CD4-positive, alpha-beta T cell (primary cell): ENCODE measurements around the gene SLX9. TPM values are rescaled to one million over a fixed set of nuclear protein-coding genes. Genes with fewer than 3 reads are reported as not detected.

Source experiments
- ATAC-seq: fragments of 200-7000 bp; cut with Tn5 transposase; one replicate; pipeline ENCODE4 v1.10.0; 2022; ENCODE audit warnings: mild to moderate bottlenecking; ENCODE audit not compliant: poor library complexity
- CTCF ChIA-PET: fragments of 350-600 bp; sonication (Branson Sonifier 250); formaldehyde crosslinking; loops from one replicate; lab custom pipeline; 2021; ENCODE audit warnings: antibody characterized with exemption, inconsistent platforms; lab: Charles Lee
- POLR2A ChIA-PET: fragments of 350-600 bp; sonication (Branson Sonifier 250); formaldehyde crosslinking; loops from one replicate; lab custom pipeline; 2021; ENCODE audit warnings: antibody characterized with exemption, inconsistent platforms; lab: Charles Lee
- DNase-seq, 14 experiments: peaks; one replicate each; pipeline ENCODE4 v3.0.0-alpha.2; 2013 to 2020; ENCODE audit warnings: mixed read lengths in 2 of 14
- H3K27ac ChIP-seq, 2 donors: one replicate each; pipeline versions ENCODE4 v1.5.1 to v1.7.0; 2013; ENCODE audit warnings: low read length in 2 of 2, low read depth in 1 of 2, mild to moderate bottlenecking in 1 of 2
- H3K27me3 ChIP-seq, 2 experiments: 1 replicate in 1 of 2; 2 replicates in 1 of 2; pipeline versions ENCODE4 v1.6.1 to v1.7.0; 2013; ENCODE audit warnings: low read length in 2 of 2, control low read depth in 1 of 2, mild to moderate bottlenecking in 1 of 2, moderate library complexity in 1 of 2; ENCODE audit not compliant: insufficient read depth in 2 of 2, control insufficient read depth in 1 of 2
- H3K36me3 ChIP-seq: one replicate; pipeline ENCODE4 v1.6.1; 2013; ENCODE audit warnings: low read length, control low read depth; ENCODE audit not compliant: insufficient read depth
- H3K4me1 ChIP-seq: one replicate; pipeline ENCODE4 v1.6.1; 2013; ENCODE audit warnings: low read length, control low read depth; ENCODE audit not compliant: insufficient read depth
- H3K4me3 ChIP-seq: one replicate; pipeline ENCODE4 v1.5.1; 2013; ENCODE audit warnings: mild to moderate bottlenecking, low read length, moderate library complexity
- H3K9me3 ChIP-seq, 2 experiments: 1 replicate in 1 of 2; 2 replicates in 1 of 2; pipeline versions ENCODE4 v1.6.1 to v1.7.0; 2013; ENCODE audit warnings: low read length in 2 of 2, mild to moderate bottlenecking in 2 of 2, control low read depth in 1 of 2, moderate library complexity in 1 of 2; ENCODE audit not compliant: control insufficient read depth in 1 of 2, insufficient read depth in 1 of 2
- H3K27ac Mint-ChIP-seq: one replicate; pipeline ENCODE4 v1.8.0; 2020; ENCODE audit warnings: mixed read lengths
- H3K27me3 Mint-ChIP-seq: one replicate; pipeline ENCODE4 v1.8.0; 2021; ENCODE audit warnings: mixed read lengths
- H3K36me3 Mint-ChIP-seq: one replicate; pipeline ENCODE4 v1.8.0; 2021; ENCODE audit warnings: low read depth, mixed read lengths
- H3K4me1 Mint-ChIP-seq: one replicate; pipeline ENCODE4 v1.8.0; 2021; ENCODE audit warnings: low read depth, mixed read lengths
- H3K4me3 Mint-ChIP-seq: one replicate; pipeline ENCODE4 v1.8.0; 2020; ENCODE audit warnings: mild to moderate bottlenecking, mixed read lengths
- H3K9me3 Mint-ChIP-seq: one replicate; pipeline ENCODE4 v1.8.0; 2020; ENCODE audit warnings: mixed read lengths
- intact Hi-C, 2 experiments: fragments of 100-400 bp; cut with DNase I in 1 of 2; cut with micrococcal nuclease in 1 of 2; formaldehyde crosslinking; loops; one replicate each; pipeline versions ENCODE4 v1.15.1 to v1.9.0; 2023 to 2025; cut with DNase I, micrococcal nuclease
- total RNA-seq, 174 experiments: library from RNA in 2 of 174; stranded (reverse) in 2 of 174; gene quantifications; one replicate each; pipeline ENCODE4 v1.2.3 and lab custom pipeline; 2021 to 2026
- TF ChIP-seq, protein P1 (sequence below): fragments of 200-600 bp; IDR thresholded peaks from one replicate; pipeline ENCODE4 v1.8.0; 2022; ENCODE audit warnings: antibody characterized with exemption, mild to moderate bottlenecking

The SLX9 gene
- total RNA-seq, 2 experiments from 2014 or later = 7.7 to 9.1 TPM

DNA sequence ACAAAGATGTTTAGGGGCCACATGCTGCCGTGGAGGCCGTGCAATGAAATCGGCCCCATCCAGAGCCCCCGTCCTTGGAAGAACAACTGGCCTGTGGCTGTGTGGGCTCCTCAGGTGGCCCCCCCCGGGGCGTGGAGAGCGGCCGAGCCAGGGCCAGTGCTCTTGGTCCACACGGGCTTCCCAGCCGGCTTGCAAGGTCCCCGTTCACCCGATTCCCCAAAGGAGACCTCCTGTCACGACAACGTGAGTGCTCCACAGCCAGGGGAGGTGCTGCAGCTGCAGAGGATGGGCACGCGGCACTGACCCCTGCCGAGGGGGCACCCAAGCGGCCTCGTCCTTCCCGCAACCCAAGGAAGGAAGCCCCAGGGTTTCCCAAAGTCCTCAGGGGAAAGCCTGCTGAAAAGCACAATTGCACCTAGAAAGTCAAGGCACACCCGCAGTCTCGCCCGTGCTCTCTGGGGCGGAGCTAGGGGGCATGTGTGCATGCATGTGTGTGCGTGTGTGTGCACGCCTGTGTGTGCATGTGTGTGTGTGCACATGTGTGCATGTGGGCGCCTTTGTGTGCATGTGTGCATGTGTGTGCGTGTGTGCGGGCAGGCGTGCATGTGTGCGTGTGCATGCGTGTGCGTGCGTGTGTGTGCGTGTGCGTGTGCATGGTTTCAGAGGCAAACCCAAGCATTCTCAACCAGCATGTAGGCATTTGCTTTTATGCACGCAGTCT, 48.2 kb downstream of the SLX9 start:
- intact Hi-C loops = no loop called here
- Mint-ChIP-seq H3K36me3 (no peaks in the 10 kb centered on the region), H3K27me3 (no peaks in the 10 kb centered on the region), H3K27ac (no peak overlapping the region), H3K4me3 (no peak overlapping the region), H3K4me1 (no peaks in the 10 kb centered on the region), H3K9me3 (no peaks in the 10 kb centered on the region)
- CTCF ChIA-PET = no interaction called here
- no peaks in the 10 kb centered on the region for H3K4me1 ChIP-seq
- H3K9me3 ChIP-seq = no peaks in the 10 kb centered on the region
- H3K27ac ChIP-seq = no peak overlapping the region
- ATAC-seq = no peak
- H3K36me3 ChIP-seq = no peaks in the 10 kb centered on the region
- peak in 1 of 14 experiments; percentile 2 for DNase-seq
- TF ChIP-seq, protein P1, sequence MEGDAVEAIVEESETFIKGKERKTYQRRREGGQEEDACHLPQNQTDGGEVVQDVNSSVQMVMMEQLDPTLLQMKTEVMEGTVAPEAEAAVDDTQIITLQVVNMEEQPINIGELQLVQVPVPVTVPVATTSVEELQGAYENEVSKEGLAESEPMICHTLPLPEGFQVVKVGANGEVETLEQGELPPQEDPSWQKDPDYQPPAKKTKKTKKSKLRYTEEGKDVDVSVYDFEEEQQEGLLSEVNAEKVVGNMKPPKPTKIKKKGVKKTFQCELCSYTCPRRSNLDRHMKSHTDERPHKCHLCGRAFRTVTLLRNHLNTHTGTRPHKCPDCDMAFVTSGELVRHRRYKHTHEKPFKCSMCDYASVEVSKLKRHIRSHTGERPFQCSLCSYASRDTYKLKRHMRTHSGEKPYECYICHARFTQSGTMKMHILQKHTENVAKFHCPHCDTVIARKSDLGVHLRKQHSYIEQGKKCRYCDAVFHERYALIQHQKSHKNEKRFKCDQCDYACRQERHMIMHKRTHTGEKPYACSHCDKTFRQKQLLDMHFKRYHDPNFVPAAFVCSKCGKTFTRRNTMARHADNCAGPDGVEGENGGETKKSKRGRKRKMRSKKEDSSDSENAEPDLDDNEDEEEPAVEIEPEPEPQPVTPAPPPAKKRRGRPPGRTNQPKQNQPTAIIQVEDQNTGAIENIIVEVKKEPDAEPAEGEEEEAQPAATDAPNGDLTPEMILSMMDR = no peak
- no peaks in the 10 kb centered on the region for H3K27me3 ChIP-seq
- POLR2A ChIA-PET = no interaction called here
- no peak overlapping the region for H3K4me3 ChIP-seq

DNA sequence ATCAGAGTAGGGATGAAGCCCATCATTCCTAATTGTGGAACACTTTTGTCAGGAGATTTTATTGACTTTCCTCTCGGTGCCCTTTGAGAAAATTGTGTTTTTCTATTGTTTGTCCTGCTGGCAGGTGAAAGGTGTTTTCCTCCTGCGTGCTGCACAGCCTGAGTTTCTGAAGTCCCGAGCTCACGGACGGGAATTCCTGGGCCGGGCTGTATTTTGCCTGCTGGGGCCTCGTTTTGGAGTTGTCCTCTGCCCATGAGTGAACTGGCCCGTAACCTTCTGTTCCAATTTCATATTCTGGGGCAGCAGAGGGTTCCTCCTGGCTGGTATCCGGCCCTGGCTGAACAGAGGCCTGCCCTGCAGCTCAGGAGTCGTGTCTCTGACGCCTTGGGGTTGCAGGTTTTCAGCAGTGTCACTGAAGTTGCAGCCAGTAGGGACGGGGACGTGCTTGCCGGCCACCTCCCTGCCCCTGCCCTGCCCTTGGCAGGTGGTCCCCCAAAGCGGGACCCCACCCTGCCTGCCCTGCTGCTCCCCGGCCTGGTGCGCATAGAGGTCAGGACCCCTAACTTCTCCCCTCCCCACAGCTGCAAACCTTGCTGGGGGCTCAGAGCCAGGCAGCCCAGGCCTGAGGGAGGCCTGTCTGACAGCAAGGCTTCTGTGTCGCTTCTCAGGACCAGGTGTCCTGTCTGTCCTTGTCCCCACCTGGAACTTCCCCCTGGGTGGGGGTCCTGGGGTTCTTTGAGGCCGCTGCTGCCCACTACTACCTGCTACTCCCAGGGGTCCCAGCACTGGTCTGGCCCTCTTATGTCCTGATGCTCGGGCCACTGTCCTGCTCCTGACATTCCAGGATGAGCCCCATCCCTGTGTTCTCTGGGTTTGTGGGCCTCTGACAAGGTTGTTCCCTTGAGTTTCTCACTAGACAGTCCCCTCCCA, 49.0 kb downstream of the SLX9 start:
- Histone ChIP-seq H3K9me3 (no peaks in the 10 kb centered on the region), H3K27me3 (no peaks in the 10 kb centered on the region), H3K36me3 (no peaks in the 10 kb centered on the region), H3K4me1 (no peaks in the 10 kb centered on the region), H3K4me3 (no peak overlapping the region), H3K27ac (no peak overlapping the region)
- intact Hi-C loops = no loop called here
- ATAC-seq (no peak), DNase-seq (peak in 1 of 14 experiments; percentile 2)
- H3K27ac Mint-ChIP-seq = no peak overlapping the region
- no peak overlapping the region for H3K4me3 Mint-ChIP-seq
- TF ChIP-seq, protein P1 = no peak
- no peaks in the 10 kb centered on the region for H3K36me3 Mint-ChIP-seq
- no peaks in the 10 kb centered on the region for H3K27me3 Mint-ChIP-seq
- ChIA-PET POLR2A (no interaction called here), CTCF (no interaction called here)
- H3K9me3 Mint-ChIP-seq = no peaks in the 10 kb centered on the region
- H3K4me1 Mint-ChIP-seq = no peaks in the 10 kb centered on the region

DNA sequence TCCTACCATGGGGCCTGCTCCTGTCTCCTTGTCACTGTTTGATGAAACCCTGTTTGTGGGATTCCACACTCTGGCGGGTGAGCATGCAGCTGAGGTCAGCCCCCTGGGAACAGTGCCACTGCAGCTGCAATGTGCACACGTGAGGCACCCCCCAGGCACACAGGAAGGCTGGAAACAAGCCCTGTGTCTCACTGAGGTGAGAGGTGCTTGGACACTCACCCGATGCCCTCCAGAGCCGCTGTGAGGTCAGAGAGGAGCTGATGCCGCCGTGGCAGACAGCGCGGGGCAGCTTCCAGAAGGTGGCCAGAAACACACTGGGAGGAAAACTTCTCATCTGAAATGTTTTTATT, 49.7 kb downstream of the SLX9 start:
- Mint-ChIP-seq H3K36me3 (no peaks in the 10 kb centered on the region), H3K4me1 (no peaks in the 10 kb centered on the region), H3K27me3 (no peaks in the 10 kb centered on the region), H3K4me3 (no peak overlapping the region), H3K27ac (no peak overlapping the region), H3K9me3 (no peaks in the 10 kb centered on the region)
- no peak for ATAC-seq
- Histone ChIP-seq H3K27me3 (no peaks in the 10 kb centered on the region), H3K4me1 (no peaks in the 10 kb centered on the region), H3K27ac (no peak overlapping the region), H3K36me3 (no peaks in the 10 kb centered on the region), H3K9me3 (no peaks in the 10 kb centered on the region), H3K4me3 (no peak overlapping the region)
- TF ChIP-seq, protein P1 = no peak
- intact Hi-C loops = no loop called here
- POLR2A ChIA-PET = no interaction called here
- CTCF ChIA-PET = no interaction called here
- DNase-seq = peak in 1 of 14 experiments; percentile 1
